ENCODE results near the gene MFGE8. TPM values are rescaled to one million over a fixed set of nuclear protein-coding genes. Genes with fewer than 3 reads are reported as not detected.

The MFGE8 gene
- total and polyA plus RNA-seq, 9 of the 15 experiments (the other 6 are each of a cell fraction or from before 2014, with no cell fraction given), result 2.3 to 142 (median 62.3) TPM

GRCh38 chr15:88859550-88859949 lies 53.6 kb downstream of the MFGE8 start (continued):
- TF ChIP-seq ZNF609 (CRISPR knock-in tag; IDR thresholded peaks at IDR 0.05; ENCODE audit: borderline replicate concordance), result no peak
- TF ChIP-seq HMG20B (CRISPR knock-in tag; IDR thresholded peaks at IDR 0.05), result no peak
- peak; percentile 24 to 35; a peak in 1 of 4 replicates for TF ChIP-seq KDM1A (IDR thresholded peaks at IDR 0.05)
- peak; percentile 35; the same call in 1 of the 2 replicates for TF ChIP-seq BCOR (IDR thresholded peaks at IDR 0.05)

- whole genome bisulfite sequencing (ENCODE audit: insufficient coverage, low coverage, missing lambda C conversion rate), result 14% methylated on average over 11 of the region's 11 CpGs
- ChIA-PET CTCF (ENCODE audit: low intra/inter-chr PET ratio) (no interaction called here), POLR2A (interaction anchor here (0.8 kb wide), 2 partner anchors 9 to 149 kb away, joined by 3 to 4 read pairs; no protein-coding TSS in a partner anchor)
- intact Hi-C loops (cut with micrococcal nuclease), result no loop called here
- H3K9me1 ChIP-seq (ENCODE audit: control insufficient read depth, insufficient read depth, low read length), result no peaks in the 10 kb centered on the region
- H3K4me1 ChIP-seq (replicated peaks in 1 of 2; ENCODE audit: control insufficient read depth in 2 of 2, insufficient read depth in 2 of 2, low read length in 2 of 2), result peaks cover 3 to 8% of the 10 kb centered on the region in 2 experiments; a peak in 3 of 5 replicates
- no peaks in the 10 kb centered on the region; the same call in 1 of the 2 replicates for H4K20me1 ChIP-seq (replicated peaks; ENCODE audit: control insufficient read depth, insufficient read depth, low read length)
- peak overlapping the region; percentile 10; the same call in 1 of the 2 replicates for H3K4me2 ChIP-seq (ENCODE audit: insufficient read depth, low read length)
- H2AFZ ChIP-seq (ENCODE audit: low read depth, low read length), result no peak overlapping the region
- FAIRE-seq (no peak), ATAC-seq (no peak), DNase-seq (ENCODE audit: extremely low read depth in 1 of 4, low spot score in 3 of 4) (no peak)
- H3K36me3 ChIP-seq (ENCODE audit: control insufficient read depth, insufficient read depth, low read length), result no peaks in the 10 kb centered on the region
- in situ Hi-C loops (cut with MboI), result no loop called here
- peaks cover 13 to 24% of the 10 kb centered on the region in 2 experiments for H3K27me3 ChIP-seq (ENCODE audit: control insufficient read depth in 2 of 2, insufficient read depth in 2 of 2, low read length in 2 of 2)
- no peak for TF ChIP-seq POU5F1 (IDR thresholded peaks at IDR 0.05; ENCODE audit: borderline replicate concordance, low read depth, low read length, partially characterized antibody)
- no peak for TF ChIP-seq REST (IDR thresholded peaks at IDR 0.05; ENCODE audit: borderline replicate concordance)
- TF ChIP-seq REST (CRISPR knock-in tag; IDR thresholded peaks at IDR 0.05; ENCODE audit: low read depth), result no peak
- TF ChIP-seq HDGF (IDR thresholded peaks at IDR 0.05), result no peak
- H3K27ac ChIP-seq (ENCODE audit: extremely low read depth, low read depth, low read length), result no peak overlapping the region
- H3K4me3 ChIP-seq, result no peak overlapping the region
- no peak overlapping the region; a peak in 1 of 4 replicates for H3K9ac ChIP-seq (ENCODE audit: insufficient read depth in 1 of 2, low read depth in 2 of 2, low read length in 2 of 2)
- no peaks in the 10 kb centered on the region for H3K9me3 ChIP-seq (replicated peaks; ENCODE audit: control insufficient read depth, insufficient read depth, low read depth, low read length)
- no peaks in the 10 kb centered on the region for H3K79me2 ChIP-seq (ENCODE audit: control insufficient read depth, insufficient read depth, low read length)
- no TSS peak for BruUV-seq (replicated peaks)
Observed at GRCh38 chr15:88858934-88859333, 54.2 kb downstream of the MFGE8 start.

Measured in K562 (cell line).